Central memory CD8-positive, alpha-beta T cell (primary cell): Measurements from ENCODE around the gene EEF2.

Source experiments
- ATAC-seq: fragments of 150-1000 bp; cut with Tn5 transposase; replicated peaks from 2 replicates; pipeline ENCODE4 v1.10.0; 2022; ENCODE audit warnings: mild to moderate bottlenecking, moderate FRiP score, moderate number of reproducible peaks; ENCODE audit not compliant: poor library complexity, severe bottlenecking; ENCODE audit errors: extremely low read depth
- DNase-seq, 2 donors: peaks; one replicate each; pipeline ENCODE4 v3.0.0; 2021; ENCODE audit warnings: low spot score in 2 of 2
- H3K27ac Mint-ChIP-seq: one replicate; pipeline ENCODE4 v1.8.0; 2022; ENCODE audit warnings: low read depth, mild to moderate bottlenecking, moderate library complexity, mixed read lengths
- H3K27me3 Mint-ChIP-seq: one replicate; pipeline ENCODE4 v1.8.0; 2022; ENCODE audit warnings: mixed read lengths
- H3K36me3 Mint-ChIP-seq: one replicate; pipeline ENCODE4 v1.8.0; 2022; ENCODE audit warnings: mild to moderate bottlenecking, moderate library complexity, mixed read lengths; ENCODE audit not compliant: insufficient read depth
- H3K4me1 Mint-ChIP-seq: one replicate; pipeline ENCODE4 v1.8.0; 2022; ENCODE audit warnings: mixed read lengths
- H3K4me3 Mint-ChIP-seq: one replicate; pipeline ENCODE4 v1.8.0; 2022; ENCODE audit warnings: mild to moderate bottlenecking, moderate library complexity, mixed read lengths
- H3K9me3 Mint-ChIP-seq: one replicate; pipeline ENCODE4 v1.8.0; 2022; ENCODE audit warnings: mixed read lengths

The EEF2 gene

DNA sequence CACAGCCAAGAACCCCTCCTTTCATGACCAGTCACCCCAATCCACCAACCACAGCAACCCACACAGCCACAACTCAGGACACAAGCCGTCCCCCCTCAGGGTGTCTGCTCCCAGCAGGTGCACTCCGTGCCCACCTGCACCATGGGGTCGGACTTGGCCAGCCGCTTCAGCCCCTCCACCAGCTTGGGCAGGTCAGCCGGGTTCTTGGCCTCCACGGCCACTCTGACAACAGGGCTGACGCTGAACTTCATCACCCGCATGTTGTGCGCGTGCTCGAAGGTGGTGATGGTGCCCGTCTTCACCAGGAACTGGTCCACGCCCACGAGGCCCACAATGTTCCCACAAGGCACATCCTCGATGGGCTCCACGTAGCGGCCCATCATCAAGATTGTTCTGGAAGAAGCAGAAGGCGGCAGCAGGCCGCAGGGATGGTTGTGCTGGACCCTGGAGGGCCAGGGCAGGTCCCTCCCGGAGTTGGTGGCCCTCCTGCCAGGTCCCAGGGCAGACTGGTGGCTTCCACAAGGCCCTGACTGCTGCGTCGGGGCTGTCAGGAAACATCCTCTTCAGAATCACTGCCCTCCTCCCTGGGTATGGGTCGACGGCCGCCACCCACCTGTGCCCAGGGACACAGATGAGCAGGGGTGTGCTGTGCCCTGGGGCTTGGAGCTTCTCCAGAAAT, 5.5 kb downstream of the EEF2 start:
- Mint-ChIP-seq H3K4me1 (peaks cover 30% of the 10 kb centered on the region), H3K36me3 (peaks cover 94% of the 10 kb centered on the region), H3K4me3 (peak overlapping the region; percentile 23), H3K9me3 (no peaks in the 10 kb centered on the region), H3K27ac (no peak overlapping the region), H3K27me3 (no peaks in the 10 kb centered on the region)
- no peak for DNase-seq
- no peak for ATAC-seq

DNA sequence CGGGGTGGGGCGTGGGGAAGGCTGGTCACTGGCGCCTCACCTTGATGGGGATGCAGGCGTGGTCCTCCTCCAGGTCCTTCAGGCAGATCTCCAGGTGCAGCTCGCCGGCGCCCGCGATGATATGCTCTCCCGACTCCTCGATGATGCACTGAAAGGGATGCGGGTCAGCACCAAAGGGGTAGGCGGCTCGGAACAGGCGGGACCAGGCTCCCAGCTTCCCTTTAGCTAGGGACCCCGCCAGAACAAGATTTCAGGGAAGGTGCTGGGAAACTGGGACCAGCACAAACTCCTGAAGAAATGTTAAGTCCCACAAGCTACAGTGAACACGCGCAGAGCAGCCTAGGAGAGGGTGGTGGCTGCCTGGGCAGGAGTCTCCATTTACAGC, 6.0 kb downstream of the EEF2 start:
- DNase-seq = no peak
- Mint-ChIP-seq H3K36me3 (peaks cover 90% of the 10 kb centered on the region), H3K4me1 (peaks cover 25% of the 10 kb centered on the region), H3K9me3 (no peaks in the 10 kb centered on the region), H3K27ac (peak overlapping the region; percentile 73), H3K27me3 (no peaks in the 10 kb centered on the region), H3K4me3 (peak overlapping the region; percentile 23)
- ATAC-seq = no peak

DNA sequence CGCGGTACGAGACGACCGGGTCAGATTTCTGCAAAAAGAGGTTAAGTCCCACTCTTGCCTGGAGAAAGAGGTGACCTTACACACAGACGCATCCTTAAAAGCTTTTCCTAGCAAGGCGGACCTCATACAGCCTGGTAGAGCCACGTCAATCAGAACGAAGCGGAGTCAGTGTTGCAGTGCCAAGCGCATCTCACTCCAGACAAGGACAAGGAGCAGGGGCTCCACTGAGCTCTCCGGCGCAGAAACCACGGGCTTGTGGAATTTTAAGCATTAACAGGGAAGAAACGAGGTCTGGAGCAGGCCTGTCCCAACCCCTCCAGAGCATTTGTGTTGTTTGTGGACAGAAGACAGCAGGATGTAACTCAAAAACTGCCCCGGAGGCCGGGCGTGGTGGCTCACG, 7.1 kb downstream of the EEF2 start:
- no peaks in the 10 kb centered on the region for H3K9me3 Mint-ChIP-seq
- ATAC-seq (no peak), DNase-seq (no peak)
- peaks cover 14% of the 10 kb centered on the region for H3K4me1 Mint-ChIP-seq
- no peak overlapping the region for H3K27ac Mint-ChIP-seq
- peaks cover 79% of the 10 kb centered on the region for H3K36me3 Mint-ChIP-seq
- no peaks in the 10 kb centered on the region for H3K27me3 Mint-ChIP-seq
- H3K4me3 Mint-ChIP-seq = peak overlapping the region; percentile 18

DNA sequence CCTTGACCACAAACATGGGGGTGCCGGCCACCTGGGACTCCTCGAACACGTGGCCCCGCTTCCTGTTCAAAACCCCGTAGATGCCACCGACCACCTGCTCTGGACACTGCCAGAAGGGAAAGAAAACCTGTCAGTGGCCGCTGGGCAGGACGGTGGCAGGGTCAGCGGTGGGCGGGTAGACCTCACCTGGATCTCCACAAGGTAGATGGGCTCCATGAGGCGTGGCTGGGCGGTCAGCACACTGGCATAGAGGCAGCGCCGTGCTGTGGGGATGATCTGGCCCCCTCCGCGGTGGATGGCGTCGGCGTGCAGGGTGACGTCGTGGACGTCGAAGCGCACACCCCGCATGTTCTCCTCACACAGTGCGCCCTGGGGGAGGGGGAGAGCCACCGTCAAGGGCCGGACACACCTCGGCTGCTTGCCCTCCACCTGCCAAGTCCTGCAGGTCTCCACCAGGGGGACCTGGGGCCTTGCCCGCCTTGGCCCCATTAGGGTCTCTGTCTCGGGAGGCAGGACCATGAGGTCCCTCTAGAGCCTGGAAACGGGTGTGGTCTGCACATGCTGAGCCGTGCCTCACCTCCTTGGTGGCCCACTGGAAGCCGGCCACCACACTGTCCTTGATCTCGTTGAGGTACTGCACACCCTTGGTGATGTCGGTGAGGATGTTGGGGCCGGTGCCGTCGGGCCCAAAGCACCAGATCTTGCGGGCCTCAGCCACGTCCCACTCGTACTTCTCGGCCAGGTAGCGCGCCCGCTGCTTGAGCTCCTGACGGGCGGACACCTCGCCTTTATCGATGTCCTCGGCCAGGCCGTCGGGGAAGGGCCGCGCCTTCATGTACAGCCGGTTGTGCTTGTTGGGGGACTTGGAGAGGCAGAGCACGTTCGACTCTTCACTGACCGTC, 7.8 kb downstream of the EEF2 start:
- Mint-ChIP-seq H3K4me1 (peaks cover 7% of the 10 kb centered on the region), H3K27ac (peak overlapping the region; percentile 38), H3K9me3 (no peaks in the 10 kb centered on the region), H3K4me3 (peak overlapping the region; percentile 47), H3K27me3 (no peaks in the 10 kb centered on the region), H3K36me3 (peaks cover 76% of the 10 kb centered on the region)
- no peak for DNase-seq
- no peak for ATAC-seq

DNA sequence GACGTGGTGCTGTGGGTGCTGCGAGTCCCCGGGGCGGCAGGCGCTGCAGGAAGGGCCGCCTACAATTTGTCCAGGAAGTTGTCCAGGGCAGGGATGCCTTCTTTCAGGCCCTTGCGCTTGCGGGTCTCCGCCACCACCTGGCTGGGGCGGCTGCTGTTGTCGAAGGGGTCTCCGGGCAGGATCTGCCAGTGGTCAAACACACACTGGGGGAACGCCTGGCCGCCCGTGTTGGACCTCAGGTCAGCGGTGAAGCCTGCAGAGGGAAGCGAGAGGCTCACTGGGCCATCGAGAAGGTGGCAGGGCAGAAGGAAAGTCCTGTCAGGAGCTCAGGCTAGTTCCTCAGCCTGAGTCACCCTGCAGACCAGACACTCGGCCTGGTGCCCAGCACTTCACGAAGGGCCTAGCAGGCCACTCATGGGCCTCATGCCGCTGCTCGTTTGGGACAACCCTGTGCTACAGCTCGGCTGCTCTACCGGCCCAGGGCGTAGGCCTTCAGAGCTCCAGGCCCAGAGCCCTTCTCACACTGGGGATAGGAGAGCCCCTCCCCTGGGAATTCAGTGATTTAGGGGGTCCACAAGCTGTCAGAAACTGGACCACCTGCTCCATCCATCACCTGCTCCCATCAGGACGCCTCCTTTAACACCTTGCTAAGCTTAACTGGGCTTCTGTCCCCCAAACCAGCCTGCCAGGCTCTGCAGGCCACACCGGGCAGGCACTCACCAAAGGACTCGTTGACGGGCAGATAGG, 8.6 kb downstream of the EEF2 start:
- peak overlapping the region; percentile 38 for H3K27ac Mint-ChIP-seq
- no peaks in the 10 kb centered on the region for H3K9me3 Mint-ChIP-seq
- DNase-seq (no peak), ATAC-seq (no peak)
- peaks cover 5% of the 10 kb centered on the region for H3K4me1 Mint-ChIP-seq
- peaks cover 71% of the 10 kb centered on the region for H3K36me3 Mint-ChIP-seq
- no peaks in the 10 kb centered on the region for H3K27me3 Mint-ChIP-seq
- H3K4me3 Mint-ChIP-seq = peak overlapping the region; percentile 47

DNA sequence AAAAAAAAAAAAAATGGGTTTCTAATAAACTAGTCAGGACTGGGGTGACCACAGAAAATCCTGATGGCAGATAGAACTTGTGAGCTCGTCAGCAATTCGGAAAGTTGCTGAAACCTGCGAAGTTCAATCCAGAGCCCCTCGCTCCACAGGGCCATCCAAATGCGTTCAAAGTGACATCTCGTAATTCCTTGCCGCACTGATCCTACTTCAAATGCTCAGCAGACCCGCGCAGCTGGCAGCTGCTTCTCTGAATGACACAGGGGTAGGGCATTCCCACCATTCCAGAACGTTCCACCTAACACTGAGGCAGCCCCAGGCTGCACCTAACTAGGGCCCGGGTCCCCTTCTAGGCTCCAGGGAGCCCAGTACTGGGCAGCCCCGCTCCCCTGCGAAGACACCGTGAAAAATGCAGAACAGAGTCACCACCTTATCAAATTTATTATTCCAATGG, 9.6 kb downstream of the EEF2 start:
- Mint-ChIP-seq H3K27me3 (no peaks in the 10 kb centered on the region), H3K27ac (peak overlapping the region; percentile 35), H3K4me3 (no peak overlapping the region)

DNA sequence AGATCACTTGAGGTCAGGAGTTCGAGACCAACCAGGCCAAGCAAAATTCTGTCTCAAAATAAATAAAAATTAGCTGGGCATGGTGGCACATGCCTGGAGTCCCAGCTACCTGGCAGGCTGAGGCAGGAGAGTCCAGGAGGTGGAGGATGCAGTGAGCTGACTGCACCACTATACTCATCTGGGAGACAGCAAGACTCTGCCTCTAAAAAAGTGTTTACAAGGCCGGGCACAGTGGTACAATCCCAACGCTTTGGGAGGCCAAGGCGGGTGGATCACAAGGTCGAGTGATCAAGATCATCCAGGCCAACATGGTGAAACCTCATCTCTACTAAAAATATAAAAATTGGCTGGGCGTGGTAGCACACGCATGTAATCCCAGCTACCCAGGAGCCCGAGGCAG, 10.1 kb downstream of the EEF2 start:
- no peaks in the 10 kb centered on the region for H3K9me3 Mint-ChIP-seq
- ATAC-seq = no peak
- H3K4me3 Mint-ChIP-seq = no peak overlapping the region
- H3K4me1 Mint-ChIP-seq = peaks cover 11% of the 10 kb centered on the region
- H3K27ac Mint-ChIP-seq = no peak overlapping the region
- no peaks in the 10 kb centered on the region for H3K27me3 Mint-ChIP-seq
- no peak for DNase-seq
- peaks cover 69% of the 10 kb centered on the region for H3K36me3 Mint-ChIP-seq

More for the DNA sequence above, 9.6 kb downstream of the EEF2 start:
- H3K9me3 Mint-ChIP-seq = no peaks in the 10 kb centered on the region
- no peak for ATAC-seq
- peaks cover 68% of the 10 kb centered on the region for H3K36me3 Mint-ChIP-seq
- DNase-seq = no peak
- H3K4me1 Mint-ChIP-seq = peaks cover 6% of the 10 kb centered on the region

DNA sequence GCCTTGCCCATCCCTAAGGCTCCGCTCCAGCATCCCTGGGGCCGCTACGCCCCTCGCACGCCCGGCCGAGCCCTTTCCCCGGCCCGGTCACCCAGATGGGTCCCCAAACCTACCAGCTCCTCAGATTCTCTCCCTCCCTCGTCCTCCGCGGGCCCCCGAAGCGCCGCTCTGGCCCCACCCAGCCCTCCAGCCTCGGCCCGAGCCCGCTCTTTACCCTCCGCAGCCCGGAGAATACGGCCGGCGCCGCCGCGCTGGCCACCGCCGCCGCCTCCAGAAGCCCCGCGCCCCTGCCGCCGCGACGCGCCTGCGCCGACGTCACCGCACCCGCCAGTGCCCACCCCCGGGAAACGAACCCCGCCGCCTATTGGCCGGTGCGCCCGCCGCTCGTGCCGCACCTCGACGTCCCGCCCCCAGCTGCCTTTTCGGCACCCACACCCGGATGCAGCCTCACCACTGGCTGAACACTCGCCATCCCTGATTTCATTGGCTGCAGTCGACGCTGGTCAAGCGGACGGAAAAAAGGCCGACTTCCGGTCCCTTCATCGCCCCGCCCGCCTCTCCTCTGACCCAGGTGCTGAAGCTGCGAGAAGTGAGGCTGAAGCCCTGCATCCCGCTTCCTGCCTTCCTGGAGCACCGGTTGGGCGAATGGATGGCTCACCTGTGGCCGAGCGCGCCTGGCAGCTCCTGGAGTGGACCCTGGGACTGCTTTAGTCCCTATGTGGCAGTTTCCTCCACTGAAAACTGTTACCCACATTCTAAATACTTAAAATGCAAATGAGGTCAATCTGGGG, 14.3 kb downstream of the EEF2 start, which contains the start of gene DAPK3:
TSS of gene DAPK3 (minus strand) at position 292 of the 791 bp plus-strand sequence. CDS start 1,364 bp downstream, outside the sequence.
- Mint-ChIP-seq H3K27ac (peak within 1 kb of the TSS; percentile 85), H3K4me3 (peak within 1 kb of the TSS; percentile 89), H3K9me3 (no peaks in the 10 kb centered on the region), H3K27me3 (no peaks in the 10 kb centered on the region), H3K4me1 (peaks cover 23% of the 10 kb centered on the region), H3K36me3 (peaks cover 37% of the 10 kb centered on the region)
- DNase-seq = peak; percentile 76 to 80
- ATAC-seq = peak; percentile 92

DNA sequence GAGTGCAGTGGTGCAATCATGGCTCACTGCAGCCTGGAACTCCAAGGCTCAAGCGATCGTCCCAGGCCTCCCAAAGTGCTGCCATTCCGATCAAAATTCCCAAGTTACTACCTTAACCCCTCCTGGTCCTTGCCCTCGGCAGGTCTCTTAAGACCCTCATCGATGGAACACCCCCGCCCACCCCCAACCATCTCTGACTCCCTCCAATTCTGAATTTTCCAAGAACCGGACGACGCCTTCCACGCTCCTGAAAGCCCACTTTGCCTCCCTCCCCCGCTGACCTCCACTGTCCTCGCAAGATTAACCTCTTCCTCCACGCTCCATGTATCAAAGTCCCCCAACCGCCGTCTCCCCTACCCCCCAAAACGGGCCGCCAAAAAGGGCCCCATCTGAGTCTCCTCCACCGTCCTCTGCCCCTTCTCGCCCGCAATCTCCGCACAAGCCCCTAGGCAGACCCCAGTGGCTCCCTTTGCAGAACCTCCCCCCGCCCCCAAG, 14.9 kb downstream of the EEF2 start:
- H3K36me3 Mint-ChIP-seq = peaks cover 31% of the 10 kb centered on the region
- peak overlapping the region; percentile 89 for H3K4me3 Mint-ChIP-seq
- H3K27me3 Mint-ChIP-seq = no peaks in the 10 kb centered on the region
- DNase-seq (no peak), ATAC-seq (no peak)
- peaks cover 23% of the 10 kb centered on the region for H3K4me1 Mint-ChIP-seq
- H3K27ac Mint-ChIP-seq = peak overlapping the region; percentile 85
- H3K9me3 Mint-ChIP-seq = no peaks in the 10 kb centered on the region

DNA sequence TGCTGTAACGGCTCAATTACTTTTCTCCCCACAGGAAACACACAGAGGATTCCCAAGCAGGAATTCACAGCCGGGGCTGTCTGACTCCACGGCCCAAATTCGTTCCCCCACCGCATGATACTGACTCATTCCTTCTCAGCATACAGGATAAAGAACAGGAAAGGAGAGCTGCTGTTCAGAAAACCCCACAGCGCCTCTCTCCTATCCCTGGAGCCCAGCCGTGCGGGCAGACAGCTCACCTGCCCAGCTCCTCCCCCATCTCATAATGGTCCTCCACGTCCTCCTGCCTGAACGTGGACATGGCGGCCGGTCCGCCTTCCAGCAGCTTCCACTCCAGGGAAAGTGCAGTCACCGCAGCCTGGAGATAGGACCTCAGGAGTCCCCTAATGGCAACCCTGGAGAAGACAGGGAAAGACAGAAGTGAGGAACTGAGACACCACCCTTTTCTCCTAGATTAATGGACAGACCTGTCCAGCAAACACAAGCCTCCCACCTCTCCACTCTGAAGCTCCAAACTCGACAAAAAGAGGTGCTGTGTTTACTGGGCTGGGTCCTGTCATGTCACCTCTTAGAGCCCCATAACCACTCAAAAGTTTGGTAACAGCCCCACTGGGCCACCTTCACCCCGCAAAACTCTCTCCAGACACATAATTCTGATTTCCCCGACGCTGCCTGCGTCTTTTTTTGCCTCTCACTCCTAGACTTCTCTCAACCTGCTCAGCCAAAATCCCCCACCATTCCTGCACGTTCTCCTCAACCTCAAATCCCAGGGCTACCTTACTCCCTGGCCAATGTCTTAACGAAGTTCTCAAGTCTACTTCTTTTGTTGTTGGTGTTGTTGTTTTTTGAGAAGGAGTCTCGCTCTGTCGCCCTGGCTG, 15.6 kb downstream of the EEF2 start:
- peaks cover 23% of the 10 kb centered on the region for H3K4me1 Mint-ChIP-seq
- no peaks in the 10 kb centered on the region for H3K27me3 Mint-ChIP-seq
- ATAC-seq (no peak), DNase-seq (no peak)
- peaks cover 27% of the 10 kb centered on the region for H3K36me3 Mint-ChIP-seq
- H3K4me3 Mint-ChIP-seq = peak overlapping the region; percentile 89
- H3K9me3 Mint-ChIP-seq = no peaks in the 10 kb centered on the region
- H3K27ac Mint-ChIP-seq = peak overlapping the region; percentile 85
